GM18870 (cell line): ENCODE data around the gene ARL6.

Source experiments
- ATAC-seq: cut with Tn5 transposase; IDR thresholded peaks from one replicate; pipeline ENCODE4 v1.9.1; 2021; ENCODE audit warnings: moderate library complexity; ENCODE audit not compliant: unreplicated experiment

ARL6 gene, protein sequence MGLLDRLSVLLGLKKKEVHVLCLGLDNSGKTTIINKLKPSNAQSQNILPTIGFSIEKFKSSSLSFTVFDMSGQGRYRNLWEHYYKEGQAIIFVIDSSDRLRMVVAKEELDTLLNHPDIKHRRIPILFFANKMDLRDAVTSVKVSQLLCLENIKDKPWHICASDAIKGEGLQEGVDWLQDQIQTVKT

DNA sequence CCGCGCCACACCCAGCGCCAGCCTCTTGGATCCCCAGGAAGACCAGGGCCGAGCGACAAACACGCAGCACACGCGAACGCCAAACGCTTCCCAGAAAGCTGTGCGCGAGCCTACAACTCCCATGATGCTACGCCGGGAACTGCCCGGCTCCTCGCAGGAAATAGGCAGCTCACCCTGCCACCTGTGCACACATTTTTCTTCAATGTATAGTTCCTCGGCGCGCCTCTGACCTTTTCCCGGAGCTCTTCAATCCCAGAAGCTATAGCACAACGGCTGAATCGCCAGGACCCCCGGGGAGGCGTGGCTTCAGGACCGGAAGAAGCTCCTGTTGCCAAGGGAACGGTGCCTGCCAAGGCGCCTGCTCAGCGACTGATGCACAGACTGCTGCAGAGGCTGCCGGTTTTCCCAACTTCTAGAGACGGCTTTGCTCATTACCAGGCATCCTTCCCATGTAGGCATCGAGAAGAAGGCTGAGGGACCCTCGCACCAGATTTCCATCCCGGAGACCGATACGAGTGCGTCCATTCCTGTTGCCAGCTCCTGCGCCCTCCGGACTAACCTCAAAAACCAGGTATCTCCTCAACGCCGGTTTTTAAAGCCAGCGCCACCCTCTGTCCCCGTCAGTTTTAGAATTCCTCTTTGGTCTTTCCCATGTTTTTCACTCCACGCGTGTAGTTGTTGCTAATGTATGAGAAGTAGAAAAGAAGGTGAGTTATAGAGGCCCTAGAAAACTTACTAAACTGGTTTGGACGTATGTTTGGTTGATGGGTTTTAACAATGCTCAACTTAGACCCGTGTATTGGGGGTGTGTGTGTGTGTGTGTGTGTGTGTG, at the start of gene ARL6:
ARL6 (plus strand) TSS at position 352 of the 832 bp plus-strand sequence. CDS start 3,350 bp downstream, outside the sequence.
- ATAC-seq: peak; percentile 94

DNA sequence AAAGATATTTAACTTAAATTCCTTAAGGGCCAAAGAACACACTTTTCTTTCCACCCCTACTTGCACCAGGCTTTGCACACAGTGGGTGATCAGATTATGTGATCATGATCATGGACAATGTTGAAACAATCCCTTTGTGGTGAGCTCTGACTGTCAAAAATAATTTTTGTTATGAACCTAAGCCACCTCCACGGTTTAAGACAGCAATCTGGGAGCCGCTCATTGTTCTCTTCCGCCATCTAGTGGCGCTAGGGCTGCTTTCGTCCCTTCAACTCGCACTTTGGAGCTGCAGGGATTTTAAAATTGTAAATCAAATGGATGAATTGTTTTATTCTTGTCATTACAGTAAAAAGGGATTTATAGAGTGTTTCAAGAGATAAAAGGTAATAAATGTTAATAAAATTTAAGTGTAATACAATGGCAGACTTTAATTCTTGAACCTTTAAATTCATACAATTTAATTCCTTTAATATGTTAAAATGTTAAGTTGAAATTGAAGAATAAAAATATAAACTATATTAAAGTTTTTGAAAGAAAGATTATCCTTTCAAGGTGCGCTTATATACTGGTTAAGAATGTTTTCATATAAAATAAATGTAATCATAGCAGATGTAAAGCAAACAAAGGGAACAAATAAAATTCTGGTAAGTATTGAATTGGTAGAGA, 45.3 kb upstream of the ARL6 start:
- ATAC-seq: peak; percentile 72

DNA sequence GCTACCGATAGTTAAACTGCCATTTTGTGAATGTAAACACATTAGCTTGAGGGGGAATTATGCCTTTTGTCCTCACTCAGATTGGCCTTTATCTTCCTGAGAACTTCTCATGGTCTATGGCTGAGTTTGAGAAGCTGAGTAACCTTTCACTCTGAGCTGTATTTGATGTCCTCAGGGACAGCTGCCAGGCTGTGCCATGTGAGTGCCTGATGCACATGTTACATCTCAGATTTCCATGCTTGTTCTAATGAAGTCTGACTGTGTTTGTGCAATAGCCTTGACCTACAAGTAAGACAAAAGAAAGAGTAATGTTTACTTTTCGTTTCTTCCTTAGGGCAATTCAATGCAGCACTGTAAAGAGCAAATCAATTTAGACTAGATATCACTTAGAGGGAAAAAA, 44.1 kb upstream of the ARL6 start:
- ATAC-seq: no peak

DNA sequence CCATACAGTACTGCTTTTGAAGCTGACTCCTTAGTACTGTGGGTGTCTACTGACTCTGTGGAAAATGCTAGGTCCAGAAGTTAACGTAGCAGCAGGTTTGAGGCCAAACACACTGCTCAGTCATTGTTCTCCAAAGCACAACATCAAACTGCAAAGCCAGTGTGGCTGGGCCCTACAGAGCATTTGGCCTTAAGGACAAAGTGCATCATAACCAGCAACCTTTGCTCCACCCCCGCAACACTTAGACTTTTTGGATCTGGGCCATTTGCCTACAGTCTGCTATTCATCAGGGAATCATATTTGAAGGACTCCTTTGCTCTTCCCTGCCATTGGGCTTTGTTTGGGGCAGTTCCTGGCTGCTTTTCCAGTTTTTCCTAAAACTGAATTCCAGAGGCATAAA, 43.1 kb upstream of the ARL6 start:
- no peak for ATAC-seq

DNA sequence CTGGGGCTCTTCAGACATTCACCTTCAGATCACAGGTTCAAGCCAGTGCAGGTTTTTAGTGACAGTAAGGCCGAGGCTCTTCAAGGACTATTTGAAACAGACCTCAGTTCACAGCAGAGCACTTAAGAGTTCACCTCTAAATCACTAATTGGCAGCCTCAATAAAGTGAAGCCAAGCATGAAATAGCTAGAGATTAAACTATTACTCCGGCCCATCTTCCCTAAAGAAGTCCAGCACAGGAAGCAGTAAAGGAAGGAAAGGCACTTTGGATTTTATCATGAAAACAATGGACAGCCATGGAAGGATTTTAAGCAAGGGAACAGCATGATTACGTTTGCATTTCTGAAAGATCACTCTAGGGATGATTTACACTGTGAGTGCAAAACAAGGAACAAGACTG, 27.6 kb upstream of the ARL6 start:
- ATAC-seq: no peak

DNA sequence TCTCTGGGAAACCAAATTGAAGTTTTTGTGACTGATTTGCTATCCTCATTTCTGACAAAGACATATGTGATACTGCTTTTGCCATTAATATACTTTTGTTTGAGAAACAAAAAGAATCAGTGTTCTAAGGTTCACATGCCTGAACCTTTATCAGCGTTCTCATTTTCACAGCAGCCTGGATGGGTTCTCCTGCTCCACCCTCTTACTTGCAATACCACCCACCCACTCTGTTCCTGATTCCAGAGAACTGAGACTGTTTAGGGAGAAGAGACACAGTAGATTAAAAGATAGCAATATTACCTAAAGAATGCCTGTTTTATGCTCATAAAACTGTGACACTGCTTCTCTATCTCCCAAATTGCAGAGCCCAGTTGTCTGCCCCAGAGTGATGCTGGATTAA, 25.8 kb upstream of the ARL6 start:
- no peak for ATAC-seq

DNA sequence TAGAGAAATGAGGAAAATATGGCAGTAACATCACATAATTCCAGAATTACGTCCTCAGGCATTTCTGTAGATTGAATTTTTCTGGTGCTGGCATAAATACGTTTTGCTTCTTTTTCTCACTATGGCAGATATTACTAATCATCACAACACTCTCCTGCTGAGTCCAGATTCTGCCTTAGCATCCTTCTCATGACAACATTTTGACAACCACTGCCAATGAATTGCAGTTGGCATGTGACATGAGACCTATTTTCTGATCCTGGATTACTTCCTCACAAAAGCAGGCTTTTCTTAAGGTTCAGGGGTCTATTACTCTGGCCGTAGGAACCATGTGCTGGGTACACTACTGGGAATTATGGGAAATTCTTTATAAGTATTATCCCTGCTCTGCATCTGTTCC, 22.5 kb upstream of the ARL6 start:
- ATAC-seq: no peak

DNA sequence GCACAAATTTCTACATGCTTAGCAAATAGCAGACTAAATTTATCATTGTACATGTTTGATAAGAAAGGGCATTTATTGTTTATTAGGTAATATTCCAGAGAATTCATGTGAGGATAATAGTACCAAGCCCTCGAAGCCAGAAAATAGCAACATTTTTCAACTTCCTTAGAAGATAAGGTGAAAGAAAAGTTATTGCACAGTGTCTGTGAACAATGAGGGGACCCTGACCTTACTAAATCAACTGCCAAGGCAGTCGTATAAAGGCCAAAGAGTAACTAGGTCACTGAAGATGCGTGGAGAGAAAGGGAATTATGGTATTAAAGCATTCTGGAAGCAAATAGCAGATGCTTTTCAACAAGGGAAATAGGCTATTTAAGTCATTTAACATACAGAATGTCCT, 20.3 kb upstream of the ARL6 start:
- ATAC-seq: no peak

DNA sequence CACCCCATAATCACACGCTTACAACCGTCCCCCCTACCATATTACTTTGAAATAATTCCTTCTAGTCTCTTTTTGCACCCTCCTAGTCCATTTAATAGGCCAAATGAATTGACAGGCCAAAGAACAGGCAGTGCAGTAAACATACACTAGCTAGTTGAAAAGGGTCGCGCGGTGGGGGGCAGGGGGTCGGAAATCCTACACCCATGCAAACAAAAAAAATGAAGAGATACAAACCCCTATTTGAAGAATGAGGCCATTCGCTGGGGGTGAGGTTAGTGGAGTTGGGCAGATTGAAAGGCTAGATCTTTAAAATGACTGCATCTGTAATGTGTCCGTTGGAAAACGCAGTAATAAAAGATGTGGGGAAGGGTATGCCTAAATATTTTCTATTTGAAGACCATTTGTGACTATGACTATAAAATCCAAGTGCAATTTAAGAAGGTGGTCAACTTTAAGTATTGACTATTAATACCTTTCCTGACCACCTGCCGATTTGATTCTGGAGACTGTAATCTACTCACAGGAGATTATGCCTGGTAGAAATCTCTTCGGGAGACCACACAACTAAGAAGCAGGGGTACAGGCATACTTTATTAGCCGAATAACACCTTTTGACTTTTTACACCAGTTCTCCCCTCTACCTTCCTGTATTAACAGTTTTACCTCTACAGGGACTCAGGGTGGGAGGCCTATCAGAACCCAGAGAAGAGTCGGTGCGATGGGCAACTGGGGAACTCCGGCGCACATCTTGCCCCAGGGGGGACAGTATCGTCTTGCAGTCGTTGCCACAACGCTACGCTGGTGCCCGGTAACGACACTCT, 762 bp upstream of the ARL6 start:
- ATAC-seq: no peak

DNA sequence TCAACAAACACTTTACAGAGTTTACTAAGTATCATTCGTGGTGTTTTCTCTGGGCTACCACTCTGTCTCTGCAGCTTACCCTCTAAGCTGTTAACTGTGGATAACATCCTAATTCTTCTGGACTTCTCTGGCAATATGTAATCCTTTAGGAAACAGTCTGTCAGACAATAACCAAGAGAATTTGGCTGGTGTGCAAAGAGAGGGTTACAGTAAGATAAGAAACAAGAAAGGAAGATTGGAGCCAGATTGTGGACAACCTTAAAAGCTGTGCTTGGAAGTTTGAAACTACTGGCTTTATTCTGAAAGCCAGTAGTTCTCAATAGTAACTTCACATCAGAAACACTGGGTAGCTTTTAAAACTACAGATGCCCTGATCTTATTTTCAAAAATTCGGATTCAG, 778 bp downstream of the ARL6 start:
- no peak for ATAC-seq

DNA sequence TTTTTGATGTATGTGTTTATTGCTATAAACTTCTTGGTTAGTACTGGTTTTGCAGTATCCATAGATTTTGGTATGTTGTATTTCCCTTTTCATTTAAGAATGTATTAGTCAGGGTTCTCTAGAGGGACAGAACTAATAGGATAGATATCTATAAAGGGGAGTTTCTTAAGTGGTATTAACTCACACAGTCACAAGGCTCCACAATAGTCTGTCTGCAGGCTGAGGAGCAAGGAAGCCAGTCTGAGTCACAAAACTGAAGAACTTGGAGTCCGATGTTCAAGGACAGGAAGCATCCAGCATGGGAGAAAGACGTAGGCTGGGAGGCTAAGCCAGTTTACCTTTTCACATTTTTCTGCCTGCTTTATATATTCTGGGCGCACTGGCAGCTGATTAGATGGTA, 8.4 kb downstream of the ARL6 start:
- no peak for ATAC-seq

DNA sequence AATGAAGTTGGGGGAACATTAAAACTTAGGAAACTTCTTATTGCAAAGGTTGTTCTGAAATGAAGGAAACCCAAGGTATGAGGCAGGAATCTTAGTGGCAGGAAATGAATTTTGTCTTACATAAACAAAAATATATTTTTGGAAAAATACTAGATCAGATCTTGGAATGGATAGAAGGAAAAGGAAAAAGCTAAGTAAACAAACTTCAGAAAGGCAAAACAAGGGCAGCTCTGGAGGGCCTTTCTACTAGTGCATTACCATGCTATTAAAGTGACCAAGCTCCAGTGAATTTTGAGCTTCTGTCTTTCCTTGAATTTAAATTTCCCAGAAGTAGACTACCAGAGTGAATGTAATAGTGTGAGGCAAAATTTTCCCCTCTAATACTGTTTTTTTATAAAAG, 13.6 kb downstream of the ARL6 start:
- no peak for ATAC-seq

DNA sequence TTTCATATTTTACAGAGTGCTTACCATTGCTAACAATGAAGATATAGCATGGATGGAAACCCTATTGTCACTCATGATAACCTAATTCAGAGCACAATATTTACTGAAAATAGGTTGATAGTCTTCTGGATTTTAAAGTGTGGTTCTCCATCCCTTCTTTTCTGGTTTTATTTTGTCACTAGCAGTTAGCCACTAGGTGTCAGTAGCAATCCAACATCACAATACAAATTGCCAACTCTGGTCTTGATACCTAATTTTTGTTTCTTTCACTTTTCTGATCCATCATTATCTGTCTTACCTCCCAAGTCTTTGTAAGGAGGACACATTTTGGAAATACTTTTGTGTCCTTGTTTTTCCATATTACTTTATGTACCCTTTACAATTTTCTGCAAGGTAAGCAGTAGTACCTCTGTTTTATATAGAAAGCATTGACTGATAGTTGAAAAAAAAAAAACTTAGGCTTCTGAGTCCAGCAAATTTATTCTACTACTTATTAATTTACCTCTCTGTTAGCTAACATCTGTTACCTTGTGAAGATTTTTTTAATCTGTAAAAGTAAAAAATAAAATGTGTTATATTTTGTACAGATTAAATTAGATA, 29.0 kb downstream of the ARL6 start:
- peak; percentile 71 for ATAC-seq

DNA sequence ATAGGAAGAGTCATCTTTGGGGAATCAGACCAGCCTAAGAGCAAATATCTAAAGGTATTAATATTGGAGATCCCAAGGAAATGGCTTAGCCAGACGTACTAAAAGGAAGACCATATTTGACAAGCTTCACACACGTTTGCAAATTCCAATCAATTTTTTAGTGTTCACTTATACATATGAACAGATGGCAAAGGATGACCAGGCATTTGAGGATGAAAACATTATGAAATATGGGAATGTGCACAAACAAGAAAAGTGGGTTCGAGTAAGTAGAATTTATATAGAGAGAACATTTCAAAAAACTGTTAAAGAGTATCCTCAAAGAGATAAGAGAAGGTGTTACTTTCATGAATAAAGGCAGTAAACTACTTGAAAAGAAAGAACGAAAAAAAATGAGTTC, 31.4 kb downstream of the ARL6 start:
- ATAC-seq: no peak

DNA sequence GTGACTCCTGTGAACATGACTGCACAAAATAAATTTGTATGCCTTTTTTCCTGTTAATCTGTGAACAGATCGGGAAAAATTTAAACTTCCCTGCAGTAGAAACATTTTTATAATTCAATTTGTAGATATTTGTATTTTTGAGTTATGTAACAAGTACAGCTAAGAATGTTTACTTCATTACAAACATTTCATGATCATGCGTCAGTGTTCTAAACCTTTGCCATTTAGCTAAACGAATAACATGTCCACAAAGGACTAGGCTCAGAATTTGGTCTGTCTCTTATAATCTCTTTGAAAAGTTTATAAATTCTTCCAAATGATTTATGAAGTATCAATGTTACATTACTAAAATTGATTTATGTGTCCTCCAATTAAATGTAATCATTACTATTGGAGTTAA, 39.9 kb downstream of the ARL6 start:
- ATAC-seq: no peak

DNA sequence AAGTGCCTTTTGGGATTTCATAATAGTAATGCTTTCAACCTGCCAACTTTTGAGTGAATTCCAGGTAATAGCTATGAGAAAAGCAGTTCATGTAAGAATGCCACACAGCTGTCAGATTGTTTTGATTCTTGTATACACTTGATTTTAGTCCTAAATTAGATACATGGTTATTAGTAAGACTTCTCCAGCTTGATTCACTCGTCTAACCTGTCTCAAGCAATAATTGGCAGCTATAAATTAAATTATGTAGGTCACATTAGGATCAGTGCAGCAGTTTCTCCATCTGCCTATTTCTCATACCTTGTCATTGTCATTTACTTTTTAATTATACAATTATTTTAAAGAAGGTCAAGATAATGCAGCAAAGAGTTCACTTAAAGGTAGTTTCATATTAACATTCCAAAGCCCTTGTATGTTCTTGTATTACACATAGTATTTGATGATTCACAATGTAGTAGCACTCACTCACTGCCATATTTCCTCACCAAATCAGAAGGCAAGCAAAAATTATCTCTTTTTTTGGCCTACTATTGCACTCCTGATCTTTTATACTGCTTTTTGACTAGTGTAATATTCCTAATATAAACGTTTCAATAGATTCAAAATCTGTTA, 46.3 kb downstream of the ARL6 start:
- no peak for ATAC-seq

DNA sequence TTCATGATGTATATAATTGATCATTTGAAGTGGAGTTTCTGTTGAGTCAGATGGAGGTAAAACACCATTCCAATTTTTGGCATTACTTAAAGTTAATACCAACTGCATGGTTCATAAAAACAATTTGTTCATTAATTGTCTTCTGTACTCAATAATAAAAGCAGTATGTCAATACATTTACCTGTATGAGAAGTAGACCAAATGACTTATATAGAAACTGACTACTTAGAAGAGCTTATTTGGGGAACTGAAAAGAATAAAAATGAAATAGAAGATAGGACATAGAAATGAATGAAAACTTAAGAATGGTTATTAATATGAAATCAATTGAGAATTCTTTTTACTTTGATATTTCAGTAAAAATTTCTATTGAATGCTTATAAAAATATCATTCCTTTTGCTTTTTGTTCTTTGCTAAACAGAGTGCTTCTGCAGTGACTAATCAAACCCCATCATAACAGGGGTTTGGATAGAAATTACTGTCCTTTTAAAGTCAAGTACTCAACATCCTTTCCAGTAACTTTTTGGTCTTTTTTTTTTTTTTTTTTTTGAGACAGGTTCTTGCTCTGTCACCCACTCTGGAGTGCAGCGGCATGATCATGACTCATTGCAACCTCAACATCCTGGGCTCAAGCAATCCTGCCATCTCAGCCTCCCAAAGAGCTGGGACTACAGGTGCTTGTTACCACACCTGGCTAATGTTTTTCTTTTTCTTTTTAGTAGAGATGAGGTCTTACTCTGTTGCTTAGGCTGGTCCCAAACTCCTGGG, 50.8 kb downstream of the ARL6 start:
- no peak for ATAC-seq

DNA sequence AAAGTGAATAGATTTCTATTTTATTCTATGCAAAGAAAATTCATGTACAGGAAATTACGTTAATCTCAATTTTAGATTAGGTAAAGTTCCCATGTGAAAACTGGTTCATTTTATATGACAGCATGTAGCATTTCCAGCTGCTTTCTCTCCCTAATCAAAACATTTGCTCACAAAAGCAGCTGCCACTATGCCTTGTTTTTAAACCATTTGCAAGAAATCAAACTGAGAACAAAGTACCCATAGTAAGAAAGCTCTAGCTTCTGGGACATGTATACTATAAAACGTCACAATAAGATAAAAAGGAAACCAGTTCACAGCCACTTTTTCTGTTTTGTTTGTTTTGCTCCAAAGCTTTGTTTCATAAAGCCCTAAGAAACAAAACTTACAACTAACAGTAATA, 52.3 kb downstream of the ARL6 start:
- ATAC-seq: no peak

DNA sequence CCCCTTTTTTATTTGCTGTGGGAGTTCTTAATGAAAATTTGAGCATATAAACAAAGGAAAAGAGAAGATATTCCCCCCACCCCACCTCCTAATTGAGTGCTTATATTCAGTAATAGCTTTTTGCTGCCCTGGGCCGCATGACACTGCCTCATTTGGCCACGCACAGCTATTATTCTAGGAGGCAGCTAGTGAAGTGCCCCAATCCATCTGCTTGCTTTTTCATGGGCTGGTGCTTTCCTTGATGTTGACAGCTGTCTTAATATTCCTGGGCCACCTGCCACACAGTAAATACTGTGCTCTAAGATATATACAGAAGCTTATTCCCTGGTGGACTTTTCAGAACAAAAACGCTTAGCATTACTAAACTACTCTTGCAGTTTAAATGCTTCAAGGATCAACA, 53.4 kb downstream of the ARL6 start:
- ATAC-seq: no peak

DNA sequence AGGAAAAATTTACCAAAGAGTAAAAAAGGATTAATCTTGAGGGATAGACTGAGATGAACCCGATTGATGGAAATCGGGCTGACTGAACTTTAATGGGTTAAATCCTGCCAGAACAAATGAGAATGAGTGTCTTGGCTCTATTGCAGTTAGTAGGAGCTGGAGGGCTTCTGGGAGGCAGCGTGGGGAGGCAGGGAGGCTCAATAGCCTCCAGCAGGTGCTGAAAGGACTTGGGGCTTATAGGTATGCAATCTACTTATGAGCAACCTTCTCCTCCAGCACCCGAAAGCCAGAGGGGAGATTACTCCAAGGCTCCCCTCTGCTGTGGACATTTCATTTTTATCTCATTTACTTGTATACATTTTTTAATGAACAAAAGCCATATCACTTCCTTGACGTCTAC, 56.2 kb downstream of the ARL6 start:
- no peak for ATAC-seq
